Hepatocyte (in vitro differentiated cells): Measurements from ENCODE around the gene MXD4. TPM values are rescaled to one million over a fixed set of nuclear protein-coding genes. Genes with fewer than 3 reads are reported as not detected.
A peak's percentile ranks its signal among the peaks of the same experiment; 100 is the strongest.

ENCODE experiments used
- DNase-seq: peaks from one replicate; pipeline ENCODE4 v3.0.0-alpha.2; 2016; ENCODE audit warnings: low spot score
- H2AFZ ChIP-seq: fragments of 200-600 bp; sonication (generic); 2 replicates; pipeline ENCODE4 v1.6.0; 2016; ENCODE audit warnings: antibody characterized with exemption, mild to moderate bottlenecking
- H3K27ac ChIP-seq: fragments of 200-600 bp; sonication (generic); 2 replicates; pipeline ENCODE4 v1.5.1; 2016; ENCODE audit warnings: mild to moderate bottlenecking
- H3K27me3 ChIP-seq: fragments of 200-600 bp; sonication (generic); 2 replicates; pipeline ENCODE4 v1.6.1; 2016
- H3K36me3 ChIP-seq: fragments of 200-600 bp; sonication (generic); replicated peaks from 2 replicates; pipeline ENCODE4 v1.5.1; 2016; ENCODE audit warnings: low read depth; ENCODE audit not compliant: insufficient read depth
- H3K4me1 ChIP-seq: fragments of 200-600 bp; sonication (generic); 2 replicates; pipeline ENCODE4 v1.5.1; 2016; ENCODE audit warnings: mild to moderate bottlenecking, moderate library complexity; ENCODE audit not compliant: insufficient read depth
- H3K4me2 ChIP-seq: fragments of 200-600 bp; sonication (generic); 2 replicates; pipeline ENCODE4 v1.6.0; 2016
- H3K4me3 ChIP-seq: fragments of 200-600 bp; sonication (generic); 2 replicates; pipeline ENCODE4 v1.5.1; 2016; ENCODE audit warnings: mild to moderate bottlenecking
- H3K79me2 ChIP-seq: fragments of 200-600 bp; sonication (generic); 2 replicates; pipeline ENCODE4 v1.6.0; 2017; ENCODE audit warnings: mild to moderate bottlenecking
- H3K9me2 ChIP-seq: fragments of 200-600 bp; sonication (generic); replicated peaks from 2 replicates; pipeline ENCODE4 v1.6.0; 2017; ENCODE audit warnings: mild to moderate bottlenecking; ENCODE audit not compliant: insufficient read depth
- H3K9me3 ChIP-seq: fragments of 200-600 bp; sonication (generic); 2 replicates; pipeline ENCODE4 v1.5.1; 2016; ENCODE audit warnings: low read depth, mild to moderate bottlenecking
- H4K20me1 ChIP-seq: fragments of 200-600 bp; sonication (generic); 2 replicates; pipeline ENCODE4 v1.6.0; 2016; ENCODE audit warnings: mild to moderate bottlenecking; ENCODE audit not compliant: insufficient read depth, poor library complexity, severe bottlenecking
- CTCF ChIP-seq: fragments of 200-600 bp; sonication (generic); IDR thresholded peaks from 2 replicates; pipeline ENCODE4 v1.5.1; 2016; ENCODE audit warnings: antibody characterized with exemption, mild to moderate bottlenecking; ENCODE audit not compliant: poor library complexity
- EZH2 ChIP-seq: fragments of 200-600 bp; sonication (generic); IDR thresholded peaks from 2 replicates; pipeline ENCODE4 v1.6.1; 2016; ENCODE audit warnings: antibody characterized with exemption, mild to moderate bottlenecking, borderline replicate concordance
- EZH2phosphoT487 ChIP-seq: fragments of 200-600 bp; sonication (generic); IDR thresholded peaks from one replicate; pipeline ENCODE4 v1.6.1; 2018; ENCODE audit warnings: antibody characterized with exemption, mild to moderate bottlenecking, low read depth, moderate library complexity; ENCODE audit not compliant: unreplicated experiment, severe bottlenecking
- WGBS: methylation state at CpG from one replicate; pipeline ENCODE4 v1.1.6; 2016; ENCODE audit warnings: low lambda C conversion rate; ENCODE audit errors: missing lambda C conversion rate; 5-methylcytosine and 5-hydroxymethylcytosine counted together
- polyA plus RNA-seq: library from polyadenylated mRNA; unstranded; fragments of >200 nt; fragmentation: Nextera tagmentation; extraction: Ambion mirVana; gene quantifications from 2 replicates; pipeline ENCODE4 v1.2.1, GENCODE V29; 2016
- total RNA-seq: library from RNA; depleted of rRNA; stranded (reverse); fragments of >200 nt; gene quantifications from 2 replicates; pipeline ENCODE4 v1.2.3, GENCODE V29; 2014

Gene MXD4
- total and polyA plus RNA-seq, 2 experiments from 2014 or later = 56.7 to 127 TPM

GRCh38 chr4:2245787-2246275, 16.1 kb downstream of the MXD4 start:
- Histone ChIP-seq H3K4me1 (peaks cover 10% of the 10 kb centered on the region), H3K79me2 (peaks cover 3% of the 10 kb centered on the region), H3K9me3 (no peaks in the 10 kb centered on the region), H3K27me3 (no peaks in the 10 kb centered on the region), H3K4me3 (no peak overlapping the region), H3K27ac (no peak overlapping the region), H3K36me3 (no peaks in the 10 kb centered on the region), H3K9me2 (no peaks in the 10 kb centered on the region), H4K20me1 (peaks cover 6% of the 10 kb centered on the region), H2AFZ (no peak overlapping the region), H3K4me2 (no peak overlapping the region)
- WGBS = 94% methylated on average over 4 of the region's 7 CpGs
- DNase-seq = no peak
- no peak for TF ChIP-seq EZH2phosphoT487
- TF ChIP-seq EZH2 = no peak
- TF ChIP-seq CTCF = no peak

GRCh38 chr4:2245057-2245786, 16.7 kb downstream of the MXD4 start:
- Histone ChIP-seq H2AFZ (no peak overlapping the region), H4K20me1 (peaks cover 7% of the 10 kb centered on the region), H3K9me3 (no peaks in the 10 kb centered on the region), H3K9me2 (no peaks in the 10 kb centered on the region), H3K27me3 (no peaks in the 10 kb centered on the region), H3K27ac (peak overlapping the region; percentile 2), H3K4me1 (peaks cover 16% of the 10 kb centered on the region), H3K4me2 (no peak overlapping the region), H3K36me3 (no peaks in the 10 kb centered on the region), H3K79me2 (peaks cover 9% of the 10 kb centered on the region), H3K4me3 (no peak overlapping the region)
- WGBS = 76% methylated on average over 7 of the region's 7 CpGs
- TF ChIP-seq CTCF = no peak
- DNase-seq = no peak

- H3K4me2 ChIP-seq = no peak overlapping the region
- peak overlapping the region; percentile 2 for H3K27ac ChIP-seq
- no peak overlapping the region for H3K4me3 ChIP-seq
- H3K9me2 ChIP-seq = no peaks in the 10 kb centered on the region
- no peaks in the 10 kb centered on the region for H3K36me3 ChIP-seq
- 55% methylated on average over 5 of the region's 5 CpGs for WGBS
- no peaks in the 10 kb centered on the region for H3K27me3 ChIP-seq
- TF ChIP-seq CTCF (peak; percentile 28), EZH2phosphoT487 (no peak), EZH2 (no peak)
- H3K9me3 ChIP-seq = no peaks in the 10 kb centered on the region
- peak; percentile 52 for DNase-seq
- H2AFZ ChIP-seq = no peak overlapping the region
- peaks cover 23% of the 10 kb centered on the region for H3K79me2 ChIP-seq
- H4K20me1 ChIP-seq = peaks cover 7% of the 10 kb centered on the region
- H3K4me1 ChIP-seq = peaks cover 29% of the 10 kb centered on the region
These were observed 18.1 kb downstream of the MXD4 start for GRCh38 chr4:2243681-2244380.
